GM21717 (cell line): ENCODE results near the gene SMG7.

Experiments
- ATAC-seq: cut with Tn5 transposase; IDR thresholded peaks from one replicate; pipeline ENCODE4 v1.9.1; 2021; ENCODE audit warnings: mild to moderate bottlenecking, moderate library complexity; ENCODE audit not compliant: unreplicated experiment

Gene SMG7

DNA sequence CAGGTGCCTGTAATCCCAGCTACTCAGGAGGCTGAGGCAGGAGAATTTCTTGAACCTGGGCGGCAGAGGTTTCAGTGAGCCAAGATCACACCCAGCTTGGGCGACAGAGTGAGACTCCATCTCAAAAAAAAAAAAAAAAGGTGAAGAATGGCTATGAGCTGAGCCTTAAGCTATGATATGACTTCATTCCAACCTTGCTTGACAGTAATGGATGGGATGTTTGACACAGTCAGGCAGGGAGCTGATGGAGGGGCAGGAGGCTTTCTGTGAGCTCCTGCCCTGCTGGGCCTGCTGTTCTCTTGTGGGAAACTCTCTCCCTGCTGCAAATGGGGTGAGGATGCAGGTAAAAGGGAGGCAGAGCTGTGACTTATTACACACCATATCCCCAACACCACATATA is 90.4 kb downstream of the SMG7 start:
- ATAC-seq = no peak

GRCh38 chr1:183565261-183565660 is 93.0 kb downstream of the SMG7 start:
- no peak for ATAC-seq

GRCh38 chr1:183566026-183566425 is 93.7 kb downstream of the SMG7 start:
- ATAC-seq = no peak

DNA sequence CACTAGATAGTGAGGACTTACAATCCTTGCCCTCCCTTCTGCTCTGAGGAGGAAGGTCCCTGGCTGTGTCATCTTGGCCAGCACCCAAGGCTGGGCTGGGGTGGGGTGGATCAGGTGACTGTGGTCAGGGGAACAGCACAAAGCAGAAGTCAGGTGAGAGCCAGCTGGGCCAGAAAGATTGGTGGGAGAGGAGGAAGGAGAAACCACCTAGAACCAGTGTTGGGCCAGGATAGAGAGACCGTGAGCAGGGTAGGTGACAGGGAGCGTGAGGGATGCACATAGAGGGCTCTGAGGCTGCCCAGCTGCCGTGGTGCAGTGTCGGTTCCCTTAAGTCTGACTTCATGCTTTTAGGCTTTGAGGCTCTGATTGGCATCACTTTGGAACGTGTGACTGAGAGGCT is 95.3 kb downstream of the SMG7 start:
- ATAC-seq = peak; percentile 51

DNA sequence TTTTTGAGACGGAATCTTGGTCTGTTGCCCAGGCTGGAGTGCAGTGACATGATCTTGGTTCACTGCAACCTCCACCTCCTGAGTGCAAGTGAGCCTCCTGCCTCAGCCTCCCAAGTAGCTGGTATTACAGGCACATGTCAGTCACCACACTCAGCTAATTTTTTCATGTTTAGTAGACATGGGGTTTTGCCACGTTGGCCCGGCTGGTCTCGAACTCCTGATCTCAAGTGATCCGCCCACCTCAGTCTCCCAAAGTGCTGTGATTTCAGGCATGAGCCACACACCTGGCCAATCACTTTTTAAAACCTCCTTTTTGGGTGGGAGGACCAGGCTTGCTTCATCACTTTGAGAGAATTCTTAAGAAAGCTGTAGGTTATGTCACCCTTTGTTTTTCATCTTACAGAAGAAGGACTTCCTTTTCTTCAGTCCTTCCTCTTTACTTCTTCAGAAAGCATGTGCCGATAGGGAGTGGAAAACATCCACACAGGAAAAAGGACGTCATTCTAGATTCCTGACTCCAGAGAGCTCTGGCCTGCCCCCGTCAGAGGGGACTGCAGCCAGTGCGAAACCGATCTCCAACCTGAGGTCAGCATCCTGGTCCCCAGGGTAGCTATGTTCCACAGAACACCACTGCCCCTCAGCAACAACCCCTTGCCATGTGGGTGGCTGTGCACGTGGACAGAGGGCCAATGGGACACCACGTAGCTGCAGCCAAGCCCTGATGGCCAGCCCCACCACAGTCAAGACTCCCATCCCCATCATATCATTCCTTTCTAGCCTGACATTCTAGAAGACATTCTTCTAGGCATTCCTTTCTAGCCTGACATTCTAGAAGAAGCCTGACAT is 96.1 kb downstream of the SMG7 start:
- no peak for ATAC-seq

GRCh38 chr1:183569141-183569540 is 96.8 kb downstream of the SMG7 start:
- no peak for ATAC-seq

DNA sequence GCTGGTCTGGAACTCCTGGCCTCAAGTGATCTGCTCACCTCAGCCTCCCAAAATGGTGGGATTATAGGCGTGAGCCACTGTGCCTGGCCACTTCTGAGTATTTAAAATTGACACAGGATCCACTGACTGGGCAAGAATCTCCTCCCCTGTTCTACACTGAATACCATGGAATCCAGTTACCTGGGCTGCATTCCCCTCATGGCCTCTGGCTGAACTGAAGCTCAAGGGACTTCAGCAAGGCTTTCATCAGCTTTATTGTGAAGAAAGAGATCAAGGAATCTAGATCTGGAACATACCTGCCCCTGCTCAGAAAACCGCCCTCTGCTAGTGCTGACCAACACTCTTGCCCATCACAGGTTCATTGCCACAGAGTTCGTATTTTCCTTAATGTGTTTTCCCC is 97.5 kb downstream of the SMG7 start:
- ATAC-seq = no peak

DNA sequence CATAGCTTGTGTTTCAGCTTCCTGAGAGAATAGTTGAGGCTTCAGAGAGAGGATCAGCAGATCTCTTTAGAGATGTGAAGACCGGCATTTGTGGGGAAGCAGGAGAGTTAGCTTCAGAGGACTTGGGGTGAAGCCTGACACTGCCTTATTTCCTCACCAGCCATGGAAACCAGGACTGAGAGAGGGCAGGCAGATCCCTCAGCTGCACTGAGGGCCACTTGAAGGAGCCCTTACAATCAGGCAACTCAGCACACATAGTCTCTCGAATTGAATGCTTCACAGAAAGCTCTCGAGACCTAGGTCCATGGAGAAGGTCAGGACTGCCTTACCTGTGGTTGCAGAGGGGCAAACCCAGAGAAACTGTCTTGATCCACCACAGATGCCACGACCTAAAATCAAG is 98.2 kb downstream of the SMG7 start:
- no peak for ATAC-seq

DNA sequence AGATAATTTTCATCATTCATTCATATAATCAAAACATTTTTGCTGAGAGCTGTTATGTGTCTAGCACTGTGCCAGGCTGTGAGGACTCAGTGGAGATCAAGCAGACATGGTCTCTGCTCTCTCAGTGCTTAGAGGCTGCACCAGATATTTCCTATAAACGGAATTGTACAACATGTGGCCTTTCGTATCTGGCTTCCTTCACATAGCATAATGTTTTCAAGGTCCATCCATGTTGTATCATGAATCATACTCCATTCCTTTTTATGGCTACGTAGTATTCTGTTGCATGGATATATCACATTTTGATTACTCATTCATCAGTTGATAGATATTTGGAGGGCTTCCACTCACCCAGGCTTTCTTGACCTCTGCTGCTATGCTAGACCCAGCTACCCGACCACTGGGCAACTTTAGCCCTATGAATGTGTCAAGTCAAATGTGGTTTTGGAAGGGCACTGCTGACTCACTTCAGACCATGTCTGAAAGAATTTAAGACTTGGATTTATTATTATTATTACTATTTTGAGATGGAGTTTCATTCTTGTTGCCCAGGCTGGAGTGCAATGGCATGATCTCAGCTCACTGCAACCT is 99.5 kb downstream of the SMG7 start:
- no peak for ATAC-seq

DNA sequence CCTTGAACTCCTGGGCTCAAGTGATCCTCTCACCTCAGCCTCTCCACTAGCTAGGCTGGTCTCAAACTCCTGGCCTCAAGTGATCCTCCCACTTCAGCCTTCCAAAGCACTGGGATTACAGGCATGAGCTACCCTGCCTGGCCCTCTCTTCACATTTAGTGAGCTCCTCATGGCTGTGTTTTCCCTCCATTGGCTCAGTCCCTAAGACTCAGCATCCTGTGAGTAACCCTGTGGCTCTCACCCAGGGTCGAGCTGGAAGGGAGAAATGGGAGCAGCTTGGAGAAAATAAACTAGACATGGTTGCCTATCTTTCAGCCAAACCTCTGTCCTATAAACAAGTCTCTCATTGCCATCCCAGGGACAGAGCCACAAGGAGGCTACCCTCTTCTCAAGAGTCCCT is 100.4 kb downstream of the SMG7 start:
- no peak for ATAC-seq

DNA sequence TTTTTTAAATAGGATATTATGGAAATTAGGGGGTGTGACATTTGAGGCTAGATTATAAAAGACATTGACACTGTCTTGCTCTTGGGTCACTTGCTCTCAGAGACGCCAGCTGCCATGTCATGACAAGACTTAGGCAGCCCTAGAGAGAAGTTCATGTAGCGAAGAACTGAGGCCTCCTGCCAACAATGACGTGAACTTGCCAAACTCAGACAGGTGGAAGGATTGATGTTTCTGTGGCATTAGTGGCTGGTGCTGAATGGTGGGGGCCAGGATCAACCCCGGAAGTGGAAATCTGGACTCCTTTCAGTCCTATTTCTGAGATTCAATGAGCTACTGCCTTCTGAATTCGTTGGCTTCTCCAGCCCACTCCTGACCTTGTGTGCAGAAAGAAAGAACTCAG is 103.3 kb downstream of the SMG7 start:
- ATAC-seq = no peak

- ATAC-seq = no peak
Measured at GRCh38 chr1:183576537-183576936, 104.2 kb downstream of the SMG7 start.

DNA sequence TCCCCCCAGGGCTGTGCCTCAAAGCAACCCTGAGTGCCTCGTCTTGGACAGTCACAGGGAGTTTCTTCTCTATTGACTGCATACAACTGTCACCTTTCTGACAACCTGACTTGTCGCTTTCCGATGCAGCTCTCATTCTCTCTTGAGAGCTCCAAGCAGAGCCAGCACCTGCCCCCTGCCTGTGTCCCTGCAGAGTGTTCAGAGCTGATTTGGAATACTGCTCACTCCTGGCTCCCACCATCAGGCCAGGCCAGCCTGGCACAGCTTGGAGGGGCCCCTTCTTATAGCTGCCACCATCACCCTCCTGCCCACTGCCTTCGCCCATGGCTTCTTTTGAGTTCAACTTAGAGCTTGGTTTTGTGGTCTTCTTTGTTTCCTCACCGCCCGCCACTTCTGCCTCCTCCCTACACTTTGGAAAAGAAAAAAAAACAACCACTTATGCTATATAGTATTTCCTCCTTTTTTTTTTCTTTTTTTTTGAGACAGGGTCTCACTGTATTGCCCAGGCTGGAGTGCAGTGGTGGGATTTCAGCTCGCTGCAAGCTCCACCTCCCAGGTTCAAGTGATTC is 105.7 kb downstream of the SMG7 start:
- ATAC-seq = no peak

DNA sequence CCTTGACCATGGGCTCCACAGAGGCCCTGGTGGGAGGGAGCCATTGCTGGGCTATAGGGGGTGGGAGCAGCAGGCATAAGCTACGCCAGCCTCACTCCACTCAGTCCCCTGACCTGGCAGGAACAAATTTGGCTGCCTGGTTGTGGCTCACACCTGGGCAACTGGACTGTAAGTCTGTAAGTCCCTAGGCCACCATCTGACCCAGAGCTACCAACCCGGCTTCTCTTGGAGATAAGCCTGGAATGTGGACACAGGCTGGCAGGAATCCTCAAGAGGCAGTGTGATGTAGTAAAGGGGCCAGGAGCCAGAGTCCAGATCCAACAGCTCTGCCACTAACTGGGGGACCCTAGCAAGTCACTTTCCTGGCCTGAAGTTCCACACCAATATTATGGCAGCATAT is 106.6 kb downstream of the SMG7 start:
- no peak for ATAC-seq

GRCh38 chr1:183580281-183580682 is 108.0 kb downstream of the SMG7 start:
- no peak for ATAC-seq

DNA sequence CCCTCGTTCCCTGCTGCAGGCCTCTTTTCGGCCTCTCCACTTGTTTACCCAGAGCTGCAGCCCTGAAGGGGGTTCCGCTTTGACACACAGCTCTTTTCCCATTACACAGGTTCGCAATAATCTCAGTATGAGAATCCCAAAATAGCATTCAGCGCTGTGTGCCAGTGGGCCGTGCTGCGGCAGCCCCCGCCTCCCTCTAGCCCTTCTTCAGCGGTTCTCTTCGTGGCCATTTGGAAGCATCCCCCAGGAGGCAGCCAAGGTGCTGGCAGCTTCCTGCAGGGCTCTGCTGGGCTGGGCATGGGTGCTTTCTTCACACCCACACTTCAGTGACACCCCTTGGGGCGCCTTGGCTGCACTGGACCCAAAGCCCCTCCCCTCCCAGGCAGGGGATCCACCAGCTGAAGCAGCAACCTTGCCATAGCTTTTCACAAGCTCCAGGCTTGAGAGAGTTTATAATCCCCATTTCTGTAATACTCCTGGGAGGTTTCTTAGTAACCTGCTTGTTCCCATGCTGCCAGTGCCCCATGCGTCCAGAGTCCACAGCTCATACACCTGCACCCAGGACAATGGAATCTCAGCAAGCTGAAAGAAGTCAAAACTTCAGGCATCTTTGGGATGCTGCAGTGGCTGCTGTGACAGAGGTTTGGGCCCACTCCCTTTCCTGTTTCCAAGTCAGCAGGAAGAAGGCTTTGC is 109.9 kb downstream of the SMG7 start:
- no peak for ATAC-seq

DNA sequence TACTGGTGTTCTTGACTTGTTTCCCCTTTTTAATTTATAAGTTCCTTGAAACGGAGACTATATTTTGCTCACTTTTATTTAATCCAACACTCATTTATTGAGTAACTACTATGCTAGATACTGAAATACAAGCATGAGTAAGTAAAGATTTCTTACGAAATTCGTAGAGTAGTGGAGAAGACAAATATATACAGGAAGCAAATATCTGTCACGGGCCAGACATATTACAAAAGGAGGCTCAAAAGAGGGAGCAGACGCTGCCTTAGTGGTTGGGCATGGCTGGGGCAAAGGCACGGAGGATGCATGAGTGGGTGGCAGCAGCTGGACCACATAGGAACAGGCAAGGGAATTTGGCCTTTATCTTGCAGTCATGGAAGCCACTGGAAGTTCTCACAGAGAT is 111.2 kb downstream of the SMG7 start:
- no peak for ATAC-seq

GRCh38 chr1:183584147-183584546 is 111.8 kb downstream of the SMG7 start:
- no peak for ATAC-seq

- ATAC-seq = no peak
Measured at GRCh38 chr1:183585038-183585437, 112.7 kb downstream of the SMG7 start.

- ATAC-seq = no peak
Measured at GRCh38 chr1:183586455-183586854, 114.2 kb downstream of the SMG7 start.

DNA sequence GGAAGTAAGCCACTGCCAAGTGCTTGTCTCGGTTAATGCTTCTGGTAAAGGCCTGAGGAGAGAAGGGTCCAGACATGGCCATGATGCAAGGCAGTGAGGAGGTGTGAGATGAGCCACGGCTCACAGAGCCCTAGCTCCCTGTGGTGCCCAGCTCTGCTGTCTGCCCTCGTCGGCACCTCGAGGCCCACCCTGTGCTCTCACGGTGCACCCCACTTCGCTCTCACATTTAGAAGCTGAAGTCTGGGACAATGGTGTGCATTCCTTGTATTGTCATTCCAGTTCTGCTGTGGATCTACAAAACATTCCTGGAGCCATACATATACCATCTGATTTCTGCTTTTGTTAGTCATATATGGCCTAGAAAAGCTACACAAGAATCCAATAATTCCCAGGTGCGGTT is 114.6 kb downstream of the SMG7 start:
- no peak for ATAC-seq

DNA sequence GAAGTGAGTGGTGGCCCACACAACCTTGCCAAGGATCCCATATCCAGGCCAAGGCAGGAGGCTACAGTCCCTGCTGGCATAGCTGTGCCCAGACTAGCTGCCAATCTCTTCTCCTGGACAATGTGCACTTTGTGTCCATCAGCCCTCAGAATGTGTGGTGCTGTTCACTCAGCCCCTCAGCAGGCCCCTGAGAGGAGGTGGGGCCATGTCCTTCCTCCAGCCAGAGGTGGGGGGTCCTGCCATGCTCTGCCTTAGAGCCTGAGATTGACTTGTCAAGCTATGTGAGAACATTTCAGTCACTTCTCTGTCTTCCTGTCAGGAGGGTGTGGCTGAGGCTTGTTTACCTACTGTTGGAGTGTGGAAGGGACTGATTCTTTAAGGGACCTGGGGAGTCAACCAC is 116.5 kb downstream of the SMG7 start:
- no peak for ATAC-seq
